Lung (tissue), 12 donors: Measurements from ENCODE around the gene MYLK. TPM values are rescaled to one million over a fixed set of nuclear protein-coding genes. Genes with fewer than 3 reads are reported as not detected.

Source experiments
- ATAC-seq: fragments of 200-7000 bp; cut with Tn5 transposase; one replicate; pipeline ENCODE4 v1.9.1; 2020; ENCODE audit warnings: moderate number of reproducible peaks; ENCODE audit not compliant: insufficient read depth, low FRiP score
- DNase-seq, 3 donors: peaks; one replicate each; pipeline ENCODE4 v3.0.0-alpha.2; 2013 to 2017
- H3K27ac ChIP-seq, 2 donors: one replicate each; pipeline ENCODE4 v1.5.1; 2013; ENCODE audit warnings: mild to moderate bottlenecking in 2 of 2, moderate library complexity in 2 of 2, control low read depth in 1 of 2, inconsistent platforms in 1 of 2, low read depth in 1 of 2, low read length in 1 of 2
- H3K27me3 ChIP-seq, 3 donors: one replicate each; pipeline ENCODE4 v1.5.1; 2013; ENCODE audit warnings: low read length in 2 of 3; ENCODE audit not compliant: control insufficient read depth in 3 of 3, insufficient read depth in 3 of 3
- H3K36me3 ChIP-seq, 4 donors: one replicate each; pipeline ENCODE4 v1.5.1; 2013; ENCODE audit warnings: low read length in 4 of 4, mild to moderate bottlenecking in 1 of 4, moderate library complexity in 1 of 4; ENCODE audit not compliant: control insufficient read depth in 4 of 4, insufficient read depth in 4 of 4
- H3K4me1 ChIP-seq, 5 donors: one replicate each; pipeline ENCODE4 v1.5.1; 2013; ENCODE audit warnings: low read length in 5 of 5, mild to moderate bottlenecking in 2 of 5, moderate library complexity in 1 of 5; ENCODE audit not compliant: control insufficient read depth in 5 of 5, insufficient read depth in 5 of 5
- H3K4me3 ChIP-seq: one replicate; pipeline ENCODE4 v1.5.1; 2013; ENCODE audit warnings: mild to moderate bottlenecking, control low read depth, moderate library complexity
- H3K9ac ChIP-seq, 2 donors: one replicate each; pipeline ENCODE4 v1.5.1; 2013; ENCODE audit warnings: low read length in 2 of 2, control low read depth in 1 of 2; ENCODE audit not compliant: insufficient read depth in 1 of 2
- H3K9me3 ChIP-seq, 4 donors: one replicate each; pipeline ENCODE4 v1.5.1; 2013; ENCODE audit warnings: low read length in 3 of 4, mild to moderate bottlenecking in 1 of 4, moderate library complexity in 1 of 4; ENCODE audit not compliant: control insufficient read depth in 4 of 4, insufficient read depth in 3 of 4
- CTCF ChIP-seq: IDR thresholded peaks from 2 replicates; pipeline ENCODE4 v1.5.1; 2012; ENCODE audit warnings: mild to moderate bottlenecking; ENCODE audit errors: control extremely low read depth, extremely low read depth
- whole genome bisulfite sequencing, 2 donors: extraction: QIAGEN DNeasy Blood & Tissue Kit; methylation state at CpG; one replicate each; pipeline ENCODE4 v1.1.7; 2013; 5-methylcytosine and 5-hydroxymethylcytosine counted together
- polyA plus RNA-seq, 2 donors: library from polyadenylated mRNA; stranded (reverse); fragments of 200-250 nt; gene quantifications; one replicate each; pipeline ENCODE4 v1.2.1, GENCODE V29; 2013
- total RNA-seq, 2 donors: library from RNA; depleted of rRNA in 1 of 2; stranded (reverse); fragments of >200 nt in 1 of 2; gene quantifications; one replicate each; pipeline ENCODE4 v1.2.1, GENCODE V29; 2014 to 2021
- donor health status: control.
- donor health status: control.
- donor health status: Bipolar disorder and iron deficiency.
- donor health status: healthy.
- donor health status: DM: yes; HTN: yes; CAD: no.

Gene MYLK
- total and polyA plus RNA-seq, 4 donors: 23.3 to 324 (median 112) TPM

- no peaks in the 10 kb centered on the region for H3K9me3 ChIP-seq
- DNase-seq: no peak
- no peak overlapping the region for H3K27ac ChIP-seq
- no peaks in the 10 kb centered on the region for H3K27me3 ChIP-seq
- WGBS, 2 donors: 88 to 90% methylated on average over 11 of the region's 11 CpGs
- TF ChIP-seq CTCF: no peak
- peaks cover 0 to 27% (median 7%) of the 10 kb centered on the region in 4 donors for H3K36me3 ChIP-seq
- ATAC-seq: no peak
- H3K4me3 ChIP-seq: no peak overlapping the region
- no peak overlapping the region for H3K9ac ChIP-seq
- peaks cover 0 to 43% (median 11%) of the 10 kb centered on the region in 5 donors for H3K4me1 ChIP-seq
These were observed 158.3 kb downstream of the MYLK start for GRCh38 chr3:123725652-123726400.

GRCh38 chr3:123724306-123724705 lies 159.8 kb downstream of the MYLK start:
- Histone ChIP-seq H3K27me3 (no peaks in the 10 kb centered on the region), H3K9me3 (no peaks in the 10 kb centered on the region), H3K9ac (peak overlapping the region in 1 of 2 donors; percentile 36), H3K36me3 (peaks cover 0 to 14% (median 3%) of the 10 kb centered on the region in 4 donors), H3K4me1 (peaks cover 0 to 58% (median 21%) of the 10 kb centered on the region in 5 donors), H3K4me3 (no peak overlapping the region), H3K27ac (no peak overlapping the region)
- DNase-seq (peak in 2 of 3 donors; percentile 58 to 60), ATAC-seq (no peak)
- no peak for TF ChIP-seq CTCF
- WGBS, 2 donors: 20 to 41% methylated on average over 3 of the region's 3 CpGs

- TF ChIP-seq CTCF: peak; percentile 69
These were observed 160.5 kb downstream of the MYLK start for GRCh38 chr3:123723522-123724168.

More at GRCh38 chr3:123723522-123724168, 160.5 kb downstream of the MYLK start:
- ATAC-seq (peak; percentile 64), DNase-seq (peak; percentile 88 to 98 (median 96))
- H3K4me1 ChIP-seq: peaks cover 0 to 63% (median 21%) of the 10 kb centered on the region in 5 donors
- WGBS, 2 donors: 10 to 15% methylated on average over 9 of the region's 9 CpGs
- no peaks in the 10 kb centered on the region for H3K27me3 ChIP-seq
- H3K9ac ChIP-seq: peak overlapping the region in 1 of 2 donors; percentile 73
- no peaks in the 10 kb centered on the region for H3K9me3 ChIP-seq
- H3K36me3 ChIP-seq: peaks cover 0 to 8% (median 3%) of the 10 kb centered on the region in 4 donors
- no peak overlapping the region for H3K4me3 ChIP-seq
- peak overlapping the region in 1 of 2 donors; percentile 61 for H3K27ac ChIP-seq
